ENCODE results near the gene FAM193B. TPM values are rescaled to one million over a fixed set of nuclear protein-coding genes. Genes with fewer than 3 reads are reported as not detected.
"Not testable (repeated sequence)": the region's sequence is repeated elsewhere in the genome, so short reads cannot be mapped to it uniquely, and the experiment has no call there.

The FAM193B gene
- total RNA-seq, 2 experiments from 2014 or later = 47.2 to 52.9 TPM

GRCh38 chr5:177485753-177486152 lies 68.6 kb downstream of the FAM193B start:
- not testable (repeated sequence) for H3K9me3 Mint-ChIP-seq, H3K4me1 Mint-ChIP-seq, H3K4me3 Mint-ChIP-seq, H3K27me3 Mint-ChIP-seq, H3K27ac Mint-ChIP-seq, DNase-seq
- peaks cover 15% of the 10 kb centered on the region for H3K36me3 Mint-ChIP-seq

DNA sequence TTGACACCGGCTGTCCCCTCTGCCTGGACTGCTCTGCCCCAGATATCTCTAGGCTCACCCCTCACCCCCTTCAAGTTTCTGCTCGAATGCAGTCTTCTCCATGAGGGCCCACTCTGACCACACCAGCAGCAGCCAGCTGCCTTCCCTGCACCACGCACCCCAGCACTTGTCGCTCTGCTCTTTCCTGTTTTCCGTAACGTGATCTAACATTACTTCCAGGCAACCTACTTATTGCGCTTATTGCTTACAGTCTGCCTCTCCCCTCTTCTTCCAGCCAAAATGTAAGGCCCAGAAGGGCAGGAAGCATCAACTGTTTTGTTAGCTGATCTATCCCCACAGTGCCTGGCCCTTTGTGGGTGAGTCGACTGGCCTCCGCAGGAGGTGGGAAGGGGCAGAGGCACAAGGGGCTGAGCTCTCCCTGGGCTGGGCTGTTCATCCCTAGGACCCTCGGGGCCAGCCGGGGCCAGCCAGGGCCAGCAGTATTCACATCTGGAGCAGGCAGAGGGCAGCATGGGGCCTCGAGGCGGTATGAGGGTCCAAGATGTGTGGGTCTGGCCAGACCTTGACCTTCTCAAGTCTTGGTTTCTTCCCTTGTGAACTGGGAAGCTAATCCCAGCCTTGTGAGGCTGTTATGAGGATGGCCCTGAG lies 69.3 kb downstream of the FAM193B start:
- peaks cover 4% of the 10 kb centered on the region for H3K4me1 Mint-ChIP-seq
- no peak overlapping the region for H3K4me3 Mint-ChIP-seq
- no peak for DNase-seq
- H3K27me3 Mint-ChIP-seq = no peaks in the 10 kb centered on the region
- no peak overlapping the region for H3K27ac Mint-ChIP-seq
- peaks cover 11% of the 10 kb centered on the region for H3K36me3 Mint-ChIP-seq
- no peaks in the 10 kb centered on the region for H3K9me3 Mint-ChIP-seq

DNA sequence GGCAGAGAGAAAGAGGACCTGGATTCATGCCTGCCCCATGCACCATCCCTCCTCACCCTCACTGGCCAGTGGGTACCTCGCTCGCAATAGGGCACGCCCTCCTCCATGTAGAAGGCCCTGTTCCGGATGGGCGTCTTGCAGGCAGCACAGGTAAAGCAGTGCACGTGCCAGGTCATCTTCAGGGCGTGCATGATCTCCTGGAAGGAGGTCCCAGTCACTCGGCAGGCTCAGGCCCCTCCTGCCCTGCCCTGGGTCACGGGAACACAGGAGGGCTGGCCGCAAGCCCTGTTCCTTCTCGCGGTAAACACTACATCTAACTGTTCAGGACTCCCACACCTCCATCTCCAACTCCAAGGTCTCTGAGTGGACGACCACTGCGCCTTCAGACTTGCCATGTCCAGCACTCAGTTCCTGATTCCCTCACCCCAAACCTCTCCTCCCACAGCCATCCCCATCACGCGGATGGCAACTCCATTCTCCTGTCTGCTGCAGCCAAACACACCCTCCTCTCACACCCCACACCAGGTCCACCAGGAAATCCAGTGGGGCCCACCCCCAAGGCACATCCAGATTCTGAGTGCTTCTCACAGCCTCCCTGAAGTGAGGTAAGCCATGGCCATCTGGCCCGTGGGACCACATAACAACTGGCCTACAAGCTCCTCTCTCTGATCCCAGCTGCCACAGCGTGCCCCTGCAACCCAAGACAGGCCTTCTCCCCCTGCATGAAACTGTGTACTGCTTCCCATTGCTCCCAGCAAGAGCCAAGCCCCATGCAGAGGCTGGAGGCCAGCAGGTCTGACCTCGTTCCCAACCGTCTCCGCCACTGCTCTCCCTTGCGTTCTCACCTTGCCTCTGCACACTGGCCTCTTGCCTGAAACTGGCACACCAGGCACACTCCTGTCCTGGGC lies 70.1 kb downstream of the FAM193B start:
- Mint-ChIP-seq H3K27ac (no peak overlapping the region), H3K9me3 (no peaks in the 10 kb centered on the region)

GRCh38 chr5:177483042-177483441 lies 71.3 kb downstream of the FAM193B start:
- Mint-ChIP-seq H3K36me3 (peaks cover 17% of the 10 kb centered on the region), H3K27me3 (no peaks in the 10 kb centered on the region), H3K4me1 (peaks cover 22% of the 10 kb centered on the region), H3K9me3 (no peaks in the 10 kb centered on the region), H3K27ac (no peak overlapping the region), H3K4me3 (no peak overlapping the region)
- DNase-seq = no peak

More for the DNA sequence above, 70.1 kb downstream of the FAM193B start:
- H3K27me3 Mint-ChIP-seq = no peaks in the 10 kb centered on the region
- DNase-seq = no peak
- peaks cover 14% of the 10 kb centered on the region for H3K36me3 Mint-ChIP-seq
- no peak overlapping the region for H3K4me3 Mint-ChIP-seq
- peaks cover 11% of the 10 kb centered on the region for H3K4me1 Mint-ChIP-seq

GRCh38 chr5:177482359-177482795 lies 72.0 kb downstream of the FAM193B start:
- no peaks in the 10 kb centered on the region for H3K27me3 Mint-ChIP-seq
- H3K4me1 Mint-ChIP-seq = peaks cover 28% of the 10 kb centered on the region
- DNase-seq = no peak
- no peak overlapping the region for H3K27ac Mint-ChIP-seq
- peaks cover 16% of the 10 kb centered on the region for H3K36me3 Mint-ChIP-seq
- no peak overlapping the region for H3K4me3 Mint-ChIP-seq
- H3K9me3 Mint-ChIP-seq = no peaks in the 10 kb centered on the region

- Mint-ChIP-seq H3K27ac (peak overlapping the region; percentile 97), H3K9me3 (no peaks in the 10 kb centered on the region), H3K27me3 (no peaks in the 10 kb centered on the region), H3K4me1 (peaks cover 45% of the 10 kb centered on the region), H3K4me3 (no peak overlapping the region), H3K36me3 (peaks cover 8% of the 10 kb centered on the region)
- no peak for DNase-seq
Observed at GRCh38 chr5:177479774-177480173, 74.6 kb downstream of the FAM193B start.

- H3K27me3 Mint-ChIP-seq = no peaks in the 10 kb centered on the region
- peak; percentile 66 for DNase-seq
- H3K4me3 Mint-ChIP-seq = peak overlapping the region; percentile 56
- peaks cover 8% of the 10 kb centered on the region for H3K36me3 Mint-ChIP-seq
- peaks cover 52% of the 10 kb centered on the region for H3K4me1 Mint-ChIP-seq
- H3K9me3 Mint-ChIP-seq = no peaks in the 10 kb centered on the region
- peak overlapping the region; percentile 97 for H3K27ac Mint-ChIP-seq
Observed at GRCh38 chr5:177478711-177479646, 75.4 kb downstream of the FAM193B start.

DNA sequence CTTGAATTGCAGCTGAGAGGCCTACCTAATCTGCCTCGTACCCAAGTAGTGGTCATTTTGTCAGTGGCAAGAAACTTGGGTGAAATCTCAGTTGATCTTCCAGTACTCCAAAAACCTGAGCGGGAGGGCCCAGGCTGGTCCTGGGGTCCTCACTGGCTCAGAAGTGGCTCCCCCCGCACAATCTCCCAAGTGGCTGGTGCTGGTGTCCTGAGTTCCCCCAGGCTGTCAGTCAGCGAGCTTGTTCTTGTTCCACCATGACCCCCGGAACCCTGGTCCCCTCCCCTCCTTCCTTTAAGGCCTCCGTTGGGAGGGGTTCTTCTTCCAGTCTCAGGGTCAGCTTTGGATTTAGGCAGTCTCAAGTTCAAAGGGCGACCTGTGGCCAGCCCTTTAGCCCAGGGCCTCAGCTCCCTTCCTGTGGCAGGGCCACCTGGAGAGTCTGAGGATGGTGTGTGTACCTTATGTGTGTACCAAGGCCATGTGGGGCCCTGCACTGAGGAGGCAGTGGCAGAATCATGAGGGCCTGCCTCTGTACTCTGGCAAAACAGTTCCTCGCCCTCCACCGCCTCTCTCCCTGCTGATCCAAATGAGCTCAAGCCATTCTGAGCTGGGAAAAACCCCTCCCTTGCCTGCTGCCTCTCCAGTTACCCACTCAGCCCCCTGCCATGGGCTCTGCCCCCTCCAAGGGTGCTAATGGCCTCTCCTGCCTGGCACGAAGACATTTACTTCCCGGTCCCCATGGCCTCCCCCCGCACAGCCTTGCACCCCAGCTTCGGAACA lies 76.5 kb downstream of the FAM193B start:
- peaks cover 8% of the 10 kb centered on the region for H3K36me3 Mint-ChIP-seq
- peaks cover 54% of the 10 kb centered on the region for H3K4me1 Mint-ChIP-seq

GRCh38 chr5:177476531-177477233 lies 77.7 kb downstream of the FAM193B start:
- Mint-ChIP-seq H3K9me3 (no peaks in the 10 kb centered on the region), H3K27me3 (no peaks in the 10 kb centered on the region), H3K4me3 (no peak overlapping the region), H3K27ac (peak overlapping the region; percentile 90), H3K4me1 (peaks cover 58% of the 10 kb centered on the region), H3K36me3 (peaks cover 12% of the 10 kb centered on the region)
- DNase-seq = no peak

More for the DNA sequence above, 76.5 kb downstream of the FAM193B start:
- H3K27ac Mint-ChIP-seq = peak overlapping the region; percentile 97
- H3K27me3 Mint-ChIP-seq = no peaks in the 10 kb centered on the region
- no peak for DNase-seq
- no peak overlapping the region for H3K4me3 Mint-ChIP-seq
- no peaks in the 10 kb centered on the region for H3K9me3 Mint-ChIP-seq

- Mint-ChIP-seq H3K4me1 (peaks cover 67% of the 10 kb centered on the region), H3K27ac (peak overlapping the region; percentile 90), H3K9me3 (no peaks in the 10 kb centered on the region), H3K36me3 (peaks cover 16% of the 10 kb centered on the region), H3K4me3 (peak overlapping the region; percentile 13), H3K27me3 (no peaks in the 10 kb centered on the region)
- DNase-seq = peak; percentile 64
Observed at GRCh38 chr5:177475563-177476427, 78.6 kb downstream of the FAM193B start.

GRCh38 chr5:177474846-177475562 lies 79.4 kb downstream of the FAM193B start:
- Mint-ChIP-seq H3K4me3 (no peak overlapping the region), H3K27ac (peak overlapping the region; percentile 65), H3K36me3 (peaks cover 16% of the 10 kb centered on the region), H3K9me3 (no peaks in the 10 kb centered on the region), H3K4me1 (peaks cover 68% of the 10 kb centered on the region), H3K27me3 (no peaks in the 10 kb centered on the region)
- no peak for DNase-seq

DNA sequence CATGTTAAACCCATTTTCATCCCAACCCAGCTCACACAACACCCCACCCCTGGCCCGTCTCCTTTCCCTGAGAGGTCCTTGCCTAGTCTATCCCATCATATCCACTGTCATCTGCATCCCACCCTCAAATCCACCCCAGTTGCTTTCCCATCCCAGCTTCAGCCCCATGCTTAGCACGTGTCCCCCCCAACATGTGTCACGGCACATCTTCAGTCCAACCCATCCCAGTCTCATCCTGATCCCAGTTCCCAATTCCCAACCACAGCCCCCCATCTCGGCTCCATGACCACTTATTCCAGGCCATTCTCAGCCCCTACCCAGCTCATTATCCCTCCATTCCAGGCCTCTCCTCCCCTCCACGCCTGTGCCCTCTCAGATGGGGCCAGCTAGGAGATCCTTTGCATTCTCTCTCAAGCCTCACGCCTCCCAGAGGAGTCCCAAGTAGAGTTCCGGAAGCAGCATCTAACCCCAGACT lies 80.3 kb downstream of the FAM193B start:
- peak overlapping the region; percentile 70 for H3K27ac Mint-ChIP-seq
- H3K36me3 Mint-ChIP-seq = peaks cover 14% of the 10 kb centered on the region

More for the DNA sequence above, 80.3 kb downstream of the FAM193B start:
- H3K9me3 Mint-ChIP-seq = no peaks in the 10 kb centered on the region
- H3K4me3 Mint-ChIP-seq = peak overlapping the region; percentile 79
- no peaks in the 10 kb centered on the region for H3K27me3 Mint-ChIP-seq
- DNase-seq = no peak
- peaks cover 61% of the 10 kb centered on the region for H3K4me1 Mint-ChIP-seq
